ENCODE results near the gene TSPEAR.

Gene TSPEAR

DNA sequence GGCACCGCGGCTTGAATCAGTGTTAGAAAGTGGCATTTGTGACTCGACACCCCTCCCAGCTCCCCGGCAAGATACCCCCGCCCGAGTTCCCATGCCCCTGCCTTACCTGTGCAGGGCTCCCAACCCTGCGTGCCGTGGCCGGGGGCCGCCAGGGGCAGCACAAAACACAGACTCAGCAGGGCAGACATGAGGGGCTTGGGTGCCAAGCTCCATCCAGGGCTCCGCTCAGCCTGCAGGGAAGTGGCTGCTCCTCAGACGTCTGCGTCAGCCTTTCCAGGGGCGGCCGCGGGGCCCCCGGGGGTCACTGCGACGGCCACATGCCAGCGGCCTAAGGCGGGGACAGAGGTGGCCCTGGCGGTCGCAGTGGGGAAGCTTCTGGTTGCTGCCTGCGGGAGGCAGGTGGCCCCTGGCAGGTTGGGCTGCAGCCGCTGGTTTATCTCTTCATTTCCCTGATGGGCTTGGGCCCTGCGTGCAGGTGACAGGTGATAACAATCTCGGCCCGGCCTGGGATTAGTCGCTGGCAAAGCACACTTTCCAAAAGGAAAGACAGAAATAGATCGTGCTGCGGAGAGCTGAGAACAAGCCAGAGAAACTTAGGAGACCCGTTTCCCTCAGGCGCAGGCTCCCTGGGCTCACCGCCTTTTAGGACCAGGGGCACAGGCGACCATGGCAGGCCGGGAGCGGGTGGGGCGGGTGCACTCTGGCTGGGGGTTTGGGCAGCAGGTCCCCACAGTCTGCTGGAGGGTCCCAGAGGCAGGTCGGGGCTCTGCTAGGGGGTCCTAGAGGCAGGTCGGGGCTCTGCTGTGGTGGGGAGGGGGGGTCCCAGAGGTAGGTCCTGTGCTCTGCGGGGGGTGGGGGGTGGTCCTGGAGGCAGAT is at the start of gene TSPEAR:
Gene TSPEAR, minus strand, starts transcription at position 246 of the 876 bp plus-strand sequence. Its CDS starts 58 bp downstream, at position 188.
- Histone ChIP-seq H3K36me3 (ENCODE audit: control insufficient read depth in 1 of 2, insufficient read depth in 2 of 2, low read length in 2 of 2) (no peaks in the 10 kb centered on the region), H3K27ac (ENCODE audit: low read depth, low read length) (no peak within 1 kb of the TSS), H3K4me3 (ENCODE audit: low read depth in 1 of 2, low read length in 2 of 2) (no peak within 1 kb of the TSS), H3K9me3 (ENCODE audit: control insufficient read depth in 1 of 2, low read length in 2 of 2) (no peaks in the 10 kb centered on the region), H3K9ac (ENCODE audit: low read depth in 1 of 2, low read length in 2 of 2) (no peak within 1 kb of the TSS), H3K4me1 (ENCODE audit: control insufficient read depth in 1 of 2, insufficient read depth in 2 of 2, low read length in 2 of 2) (peaks cover 0 to 8% of the 10 kb centered on the region in 2 donors), H3K27me3 (ENCODE audit: control insufficient read depth in 1 of 2, insufficient read depth in 2 of 2, low read length in 2 of 2) (peaks cover 60 to 68% of the 10 kb centered on the region in 2 donors)

GRCh38 chr21:44760376-44760775 is 49.0 kb upstream of the TSPEAR start:
- H3K9ac ChIP-seq (ENCODE audit: low read depth in 1 of 2, low read length in 2 of 2), result no peak overlapping the region
- peaks cover 0 to 12% of the 10 kb centered on the region in 2 donors for H3K4me1 ChIP-seq (ENCODE audit: control insufficient read depth in 1 of 2, insufficient read depth in 2 of 2, low read length in 2 of 2)
- H3K4me3 ChIP-seq (ENCODE audit: low read depth in 1 of 2, low read length in 2 of 2), result no peak overlapping the region
- no peak overlapping the region for H3K27ac ChIP-seq (ENCODE audit: low read depth, low read length)
- no peaks in the 10 kb centered on the region for H3K9me3 ChIP-seq (ENCODE audit: control insufficient read depth in 1 of 2, low read length in 2 of 2)
- no peaks in the 10 kb centered on the region for H3K27me3 ChIP-seq (ENCODE audit: control insufficient read depth in 1 of 2, insufficient read depth in 2 of 2, low read length in 2 of 2)
- H3K36me3 ChIP-seq (ENCODE audit: control insufficient read depth in 1 of 2, insufficient read depth in 2 of 2, low read length in 2 of 2), result no peaks in the 10 kb centered on the region

GRCh38 chr21:44759628-44760285 is 48.4 kb upstream of the TSPEAR start:
- no peak overlapping the region for H3K27ac ChIP-seq (ENCODE audit: low read depth, low read length)
- peaks cover 0 to 8% of the 10 kb centered on the region in 2 donors for H3K4me1 ChIP-seq (ENCODE audit: control insufficient read depth in 1 of 2, insufficient read depth in 2 of 2, low read length in 2 of 2)
- H3K9me3 ChIP-seq (ENCODE audit: control insufficient read depth in 1 of 2, low read length in 2 of 2), result no peaks in the 10 kb centered on the region
- no peak overlapping the region for H3K4me3 ChIP-seq (ENCODE audit: low read depth in 1 of 2, low read length in 2 of 2)
- no peaks in the 10 kb centered on the region for H3K27me3 ChIP-seq (ENCODE audit: control insufficient read depth in 1 of 2, insufficient read depth in 2 of 2, low read length in 2 of 2)
- no peak overlapping the region for H3K9ac ChIP-seq (ENCODE audit: low read depth in 1 of 2, low read length in 2 of 2)
- H3K36me3 ChIP-seq (ENCODE audit: control insufficient read depth in 1 of 2, insufficient read depth in 2 of 2, low read length in 2 of 2), result no peaks in the 10 kb centered on the region

- H3K27ac ChIP-seq (ENCODE audit: low read depth, low read length), result no peak overlapping the region
- peaks cover 0 to 4% of the 10 kb centered on the region in 2 donors for H3K4me1 ChIP-seq (ENCODE audit: control insufficient read depth in 1 of 2, insufficient read depth in 2 of 2, low read length in 2 of 2)
- no peak overlapping the region for H3K4me3 ChIP-seq (ENCODE audit: low read depth in 1 of 2, low read length in 2 of 2)
- H3K9me3 ChIP-seq (ENCODE audit: control insufficient read depth in 1 of 2, low read length in 2 of 2), result no peaks in the 10 kb centered on the region
- H3K36me3 ChIP-seq (ENCODE audit: control insufficient read depth in 1 of 2, insufficient read depth in 2 of 2, low read length in 2 of 2), result no peaks in the 10 kb centered on the region
- H3K27me3 ChIP-seq (ENCODE audit: control insufficient read depth in 1 of 2, insufficient read depth in 2 of 2, low read length in 2 of 2), result no peaks in the 10 kb centered on the region
- H3K9ac ChIP-seq (ENCODE audit: low read depth in 1 of 2, low read length in 2 of 2), result no peak overlapping the region
Measured at GRCh38 chr21:44758781-44759627, 47.6 kb upstream of the TSPEAR start.

- Histone ChIP-seq H3K36me3 (ENCODE audit: control insufficient read depth in 1 of 2, insufficient read depth in 2 of 2, low read length in 2 of 2) (no peaks in the 10 kb centered on the region), H3K27ac (ENCODE audit: low read depth, low read length) (no peak overlapping the region), H3K9ac (ENCODE audit: low read depth in 1 of 2, low read length in 2 of 2) (no peak overlapping the region), H3K27me3 (ENCODE audit: control insufficient read depth in 1 of 2, insufficient read depth in 2 of 2, low read length in 2 of 2) (no peaks in the 10 kb centered on the region), H3K9me3 (ENCODE audit: control insufficient read depth in 1 of 2, low read length in 2 of 2) (no peaks in the 10 kb centered on the region), H3K4me3 (ENCODE audit: low read depth in 1 of 2, low read length in 2 of 2) (no peak overlapping the region), H3K4me1 (ENCODE audit: control insufficient read depth in 1 of 2, insufficient read depth in 2 of 2, low read length in 2 of 2) (peaks cover 4 to 6% of the 10 kb centered on the region in 2 donors)
Measured at GRCh38 chr21:44758141-44758561, 46.8 kb upstream of the TSPEAR start.

GRCh38 chr21:44757731-44758130 is 46.4 kb upstream of the TSPEAR start:
- H3K4me1 ChIP-seq (ENCODE audit: control insufficient read depth in 1 of 2, insufficient read depth in 2 of 2, low read length in 2 of 2), result peaks cover 6 to 10% of the 10 kb centered on the region in 2 donors
- H3K4me3 ChIP-seq (ENCODE audit: low read depth in 1 of 2, low read length in 2 of 2), result no peak overlapping the region
- H3K27me3 ChIP-seq (ENCODE audit: control insufficient read depth in 1 of 2, insufficient read depth in 2 of 2, low read length in 2 of 2), result no peaks in the 10 kb centered on the region
- H3K9ac ChIP-seq (ENCODE audit: low read depth in 1 of 2, low read length in 2 of 2), result no peak overlapping the region
- H3K36me3 ChIP-seq (ENCODE audit: control insufficient read depth in 1 of 2, insufficient read depth in 2 of 2, low read length in 2 of 2), result no peaks in the 10 kb centered on the region
- H3K27ac ChIP-seq (ENCODE audit: low read depth, low read length), result no peak overlapping the region
- no peaks in the 10 kb centered on the region for H3K9me3 ChIP-seq (ENCODE audit: control insufficient read depth in 1 of 2, low read length in 2 of 2)

GRCh38 chr21:44756423-44757185 is 45.2 kb upstream of the TSPEAR start:
- H3K9ac ChIP-seq (ENCODE audit: low read depth in 1 of 2, low read length in 2 of 2), result no peak overlapping the region
- H3K4me3 ChIP-seq (ENCODE audit: low read depth in 1 of 2, low read length in 2 of 2), result no peak overlapping the region
- H3K9me3 ChIP-seq (ENCODE audit: control insufficient read depth in 1 of 2, low read length in 2 of 2), result no peaks in the 10 kb centered on the region
- no peaks in the 10 kb centered on the region for H3K27me3 ChIP-seq (ENCODE audit: control insufficient read depth in 1 of 2, insufficient read depth in 2 of 2, low read length in 2 of 2)
- H3K4me1 ChIP-seq (ENCODE audit: control insufficient read depth in 1 of 2, insufficient read depth in 2 of 2, low read length in 2 of 2), result peaks cover 6 to 13% of the 10 kb centered on the region in 2 donors
- no peaks in the 10 kb centered on the region for H3K36me3 ChIP-seq (ENCODE audit: control insufficient read depth in 1 of 2, insufficient read depth in 2 of 2, low read length in 2 of 2)
- no peak overlapping the region for H3K27ac ChIP-seq (ENCODE audit: low read depth, low read length)

DNA sequence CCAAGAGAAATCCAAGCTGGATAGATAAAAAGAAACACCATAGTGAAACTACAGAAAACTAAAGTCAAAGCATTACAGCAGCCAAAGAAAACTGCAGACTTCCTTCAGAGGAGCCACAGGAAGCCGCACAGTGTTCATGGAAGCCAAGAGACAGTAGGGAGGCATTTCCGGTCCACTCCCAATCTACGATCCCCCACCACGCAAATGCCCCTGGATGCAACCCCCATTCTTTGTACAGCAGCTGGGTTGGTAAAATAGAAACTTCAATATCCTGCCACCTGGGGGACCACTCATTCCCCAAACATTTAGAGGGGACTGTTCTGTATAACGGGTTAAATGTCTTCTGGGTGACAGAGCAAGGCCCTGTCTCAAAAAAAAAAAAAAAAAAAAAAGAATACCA is 43.9 kb upstream of the TSPEAR start:
- Histone ChIP-seq H3K4me1 (ENCODE audit: control insufficient read depth in 1 of 2, insufficient read depth in 2 of 2, low read length in 2 of 2) (peaks cover 4 to 13% of the 10 kb centered on the region in 2 donors), H3K27me3 (ENCODE audit: control insufficient read depth in 1 of 2, insufficient read depth in 2 of 2, low read length in 2 of 2) (no peaks in the 10 kb centered on the region), H3K4me3 (ENCODE audit: low read depth in 1 of 2, low read length in 2 of 2) (no peak overlapping the region), H3K9me3 (ENCODE audit: control insufficient read depth in 1 of 2, low read length in 2 of 2) (no peaks in the 10 kb centered on the region), H3K36me3 (ENCODE audit: control insufficient read depth in 1 of 2, insufficient read depth in 2 of 2, low read length in 2 of 2) (no peaks in the 10 kb centered on the region), H3K9ac (ENCODE audit: low read depth in 1 of 2, low read length in 2 of 2) (no peak overlapping the region), H3K27ac (ENCODE audit: low read depth, low read length) (no peak overlapping the region)

- Histone ChIP-seq H3K4me3 (ENCODE audit: low read depth in 1 of 2, low read length in 2 of 2) (no peak overlapping the region), H3K9ac (ENCODE audit: low read depth in 1 of 2, low read length in 2 of 2) (no peak overlapping the region), H3K36me3 (ENCODE audit: control insufficient read depth in 1 of 2, insufficient read depth in 2 of 2, low read length in 2 of 2) (no peaks in the 10 kb centered on the region), H3K4me1 (ENCODE audit: control insufficient read depth in 1 of 2, insufficient read depth in 2 of 2, low read length in 2 of 2) (peaks cover 4 to 13% of the 10 kb centered on the region in 2 donors), H3K9me3 (ENCODE audit: control insufficient read depth in 1 of 2, low read length in 2 of 2) (no peaks in the 10 kb centered on the region), H3K27me3 (ENCODE audit: control insufficient read depth in 1 of 2, insufficient read depth in 2 of 2, low read length in 2 of 2) (no peaks in the 10 kb centered on the region), H3K27ac (ENCODE audit: low read depth, low read length) (no peak overlapping the region)
Measured at GRCh38 chr21:44753357-44753756, 42.0 kb upstream of the TSPEAR start.
